GM19239 (cell line): ENCODE data around the gene FBXO44.
"Not testable (repeated sequence)": the region's sequence is repeated elsewhere in the genome, so short reads cannot be mapped to it uniquely, and the experiment has no call there.

ENCODE experiments used
- DNase-seq: peaks from one replicate; pipeline ENCODE4 v3.0.0; 2011; ENCODE audit warnings: low spot score; ENCODE audit not compliant: insufficient read length
- FAIRE-seq: peaks from 2 replicates; lab custom pipeline; 2011; peaks lifted over from hg19 to GRCh38; lab: Jason Lieb, UNC

FBXO44 gene

GRCh38 chr1:11654137-11654938 lies at the start of gene FBXO44, which contains the start of gene FBXO2:
Gene FBXO44, plus strand, starts transcription at chr1:11654877. Its CDS starts 959 bp downstream, at chr1:11655836.
Gene FBXO2, minus strand, starts transcription at chr1:11654429. Its CDS starts 89 bp downstream, at chr1:11654340.
- DNase-seq (peak; percentile 87), FAIRE-seq (no peak)

GRCh38 chr1:11606775-11607174 lies 47.9 kb upstream of the FBXO44 start:
- FAIRE-seq (no peak), DNase-seq (no peak)

GRCh38 chr1:11608596-11609130 lies 46.0 kb upstream of the FBXO44 start:
- FAIRE-seq, DNase-seq: not testable (repeated sequence)

- FAIRE-seq, DNase-seq: not testable (repeated sequence)
These were observed 45.3 kb upstream of the FBXO44 start for GRCh38 chr1:11609378-11609777.

- FAIRE-seq (no peak), DNase-seq (no peak)
These were observed 44.0 kb upstream of the FBXO44 start for GRCh38 chr1:11610629-11611180.

GRCh38 chr1:11611638-11612327 lies 42.9 kb upstream of the FBXO44 start:
- no peak for DNase-seq
- no peak for FAIRE-seq

GRCh38 chr1:11613347-11613746 lies 41.3 kb upstream of the FBXO44 start:
- FAIRE-seq (no peak), DNase-seq (no peak)

GRCh38 chr1:11615090-11615489 lies 39.6 kb upstream of the FBXO44 start:
- no peak for DNase-seq
- no peak for FAIRE-seq

GRCh38 chr1:11616766-11617165 lies 37.9 kb upstream of the FBXO44 start:
- no peak for FAIRE-seq
- no peak for DNase-seq

- FAIRE-seq, result no peak
- DNase-seq, result no peak
These were observed 37.4 kb upstream of the FBXO44 start for GRCh38 chr1:11617314-11617713.

- FAIRE-seq (no peak), DNase-seq (no peak)
These were observed 36.9 kb upstream of the FBXO44 start for GRCh38 chr1:11617741-11618140.

- DNase-seq (no peak), FAIRE-seq (no peak)
These were observed 34.3 kb upstream of the FBXO44 start for GRCh38 chr1:11620405-11620804.

GRCh38 chr1:11620924-11621323 lies 33.8 kb upstream of the FBXO44 start:
- DNase-seq (no peak), FAIRE-seq (no peak)

GRCh38 chr1:11622398-11622797 lies 32.3 kb upstream of the FBXO44 start:
- no peak for FAIRE-seq
- no peak for DNase-seq

GRCh38 chr1:11623702-11624101 lies 31.0 kb upstream of the FBXO44 start:
- no peak for FAIRE-seq
- DNase-seq, result no peak

- FAIRE-seq (no peak), DNase-seq (no peak)
These were observed 28.1 kb upstream of the FBXO44 start for GRCh38 chr1:11626551-11626950.

GRCh38 chr1:11628767-11629166 lies 25.9 kb upstream of the FBXO44 start:
- FAIRE-seq (no peak), DNase-seq (no peak)

- FAIRE-seq (no peak), DNase-seq (no peak)
These were observed 25.3 kb upstream of the FBXO44 start for GRCh38 chr1:11629184-11630016.

- FAIRE-seq, result no peak
- DNase-seq, result no peak
These were observed 20.1 kb upstream of the FBXO44 start for GRCh38 chr1:11634365-11635192.
